ENCODE results near the gene VPS41. TPM values are rescaled to one million over a fixed set of nuclear protein-coding genes. Genes with fewer than 3 reads are reported as not detected.

Gene VPS41
- total RNA-seq, 1 experiment from 2014 or later: 98.1 TPM

GRCh38 chr7:38753347-38753746 is 155.6 kb downstream of the VPS41 start:
- Histone ChIP-seq H3K4me3 (ENCODE audit: low read length) (no peak overlapping the region), H3K27me3 (ENCODE audit: low read length) (no peaks in the 10 kb centered on the region), H3K79me2 (ENCODE audit: low read length) (no peaks in the 10 kb centered on the region), H4K20me1 (ENCODE audit: insufficient read depth, low read depth, low read length) (no peaks in the 10 kb centered on the region), H2AFZ (ENCODE audit: low read length) (no peak overlapping the region), H3K36me3 (ENCODE audit: insufficient read depth, low read length) (no peaks in the 10 kb centered on the region), H3K27ac (ENCODE audit: low read length) (no peak overlapping the region), H3K9me2 (replicated peaks; ENCODE audit: insufficient read depth, low read length) (no peaks in the 10 kb centered on the region), H3K4me1 (ENCODE audit: low read length) (no peaks in the 10 kb centered on the region), H3K9me3 (ENCODE audit: low read length) (no peaks in the 10 kb centered on the region), H3K9ac (ENCODE audit: low read length) (no peak overlapping the region), H3K4me2 (ENCODE audit: low read depth, low read length, poor library complexity, severe bottlenecking) (no peak overlapping the region)
- DNase-seq: no peak

GRCh38 chr7:38751416-38751815 is 157.6 kb downstream of the VPS41 start:
- Histone ChIP-seq H3K9ac (ENCODE audit: low read length) (no peak overlapping the region), H3K9me3 (ENCODE audit: low read length) (no peaks in the 10 kb centered on the region), H3K36me3 (ENCODE audit: insufficient read depth, low read length) (no peaks in the 10 kb centered on the region), H3K79me2 (ENCODE audit: low read length) (no peaks in the 10 kb centered on the region), H2AFZ (ENCODE audit: low read length) (no peak overlapping the region), H3K27ac (ENCODE audit: low read length) (no peak overlapping the region), H3K4me3 (ENCODE audit: low read length) (no peak overlapping the region), H3K9me2 (replicated peaks; ENCODE audit: insufficient read depth, low read length) (no peaks in the 10 kb centered on the region), H3K4me2 (ENCODE audit: low read depth, low read length, poor library complexity, severe bottlenecking) (no peak overlapping the region), H3K27me3 (ENCODE audit: low read length) (no peaks in the 10 kb centered on the region), H3K4me1 (ENCODE audit: low read length) (no peaks in the 10 kb centered on the region), H4K20me1 (ENCODE audit: insufficient read depth, low read depth, low read length) (no peaks in the 10 kb centered on the region)
- DNase-seq: no peak

- Histone ChIP-seq H2AFZ (ENCODE audit: low read length) (no peak overlapping the region), H3K79me2 (ENCODE audit: low read length) (no peaks in the 10 kb centered on the region), H3K4me1 (ENCODE audit: low read length) (no peaks in the 10 kb centered on the region), H3K9me3 (ENCODE audit: low read length) (no peaks in the 10 kb centered on the region), H3K4me2 (ENCODE audit: low read depth, low read length, poor library complexity, severe bottlenecking) (no peak overlapping the region), H3K36me3 (ENCODE audit: insufficient read depth, low read length) (0 out of 2 replicates have a peak, but pooled peaks cover 8% of the 10 kb centered on the region), H4K20me1 (ENCODE audit: insufficient read depth, low read depth, low read length) (no peaks in the 10 kb centered on the region), H3K4me3 (ENCODE audit: low read length) (no peak overlapping the region), H3K27me3 (ENCODE audit: low read length) (no peaks in the 10 kb centered on the region), H3K9ac (ENCODE audit: low read length) (no peak overlapping the region), H3K27ac (ENCODE audit: low read length) (no peak overlapping the region), H3K9me2 (replicated peaks; ENCODE audit: insufficient read depth, low read length) (no peaks in the 10 kb centered on the region)
- no peak for DNase-seq
Measured at GRCh38 chr7:38748056-38748610, 160.9 kb downstream of the VPS41 start.

- no peak overlapping the region for H2AFZ ChIP-seq (ENCODE audit: low read length)
- H4K20me1 ChIP-seq (ENCODE audit: insufficient read depth, low read depth, low read length): no peaks in the 10 kb centered on the region
- DNase-seq: no peak
- no peaks in the 10 kb centered on the region for H3K79me2 ChIP-seq (ENCODE audit: low read length)
- no peaks in the 10 kb centered on the region for H3K27me3 ChIP-seq (ENCODE audit: low read length)
- H3K9ac ChIP-seq (ENCODE audit: low read length): no peak overlapping the region
- no peaks in the 10 kb centered on the region for H3K4me1 ChIP-seq (ENCODE audit: low read length)
- no peaks in the 10 kb centered on the region for H3K9me3 ChIP-seq (ENCODE audit: low read length)
- no peak overlapping the region for H3K4me2 ChIP-seq (ENCODE audit: low read depth, low read length, poor library complexity, severe bottlenecking)
- no peaks in the 10 kb centered on the region for H3K9me2 ChIP-seq (replicated peaks; ENCODE audit: insufficient read depth, low read length)
- peaks cover 15% of the 10 kb centered on the region; the same call in 1 of the 2 replicates for H3K36me3 ChIP-seq (ENCODE audit: insufficient read depth, low read length)
- no peak overlapping the region for H3K4me3 ChIP-seq (ENCODE audit: low read length)
- H3K27ac ChIP-seq (ENCODE audit: low read length): no peak overlapping the region
Measured at GRCh38 chr7:38746438-38746837, 162.6 kb downstream of the VPS41 start.

- Histone ChIP-seq H3K4me3 (ENCODE audit: low read length) (no peak overlapping the region), H3K27ac (ENCODE audit: low read length) (no peak overlapping the region), H3K4me2 (ENCODE audit: low read depth, low read length, poor library complexity, severe bottlenecking) (no peak overlapping the region), H2AFZ (ENCODE audit: low read length) (no peak overlapping the region), H3K9me3 (ENCODE audit: low read length) (no peaks in the 10 kb centered on the region), H3K36me3 (ENCODE audit: insufficient read depth, low read length) (peaks cover 16% of the 10 kb centered on the region; the same call in 1 of the 2 replicates), H3K79me2 (ENCODE audit: low read length) (no peaks in the 10 kb centered on the region), H3K27me3 (ENCODE audit: low read length) (no peaks in the 10 kb centered on the region), H3K9me2 (replicated peaks; ENCODE audit: insufficient read depth, low read length) (no peaks in the 10 kb centered on the region), H3K9ac (ENCODE audit: low read length) (no peak overlapping the region), H3K4me1 (ENCODE audit: low read length) (no peaks in the 10 kb centered on the region), H4K20me1 (ENCODE audit: insufficient read depth, low read depth, low read length) (no peaks in the 10 kb centered on the region)
- DNase-seq: no peak
Measured at GRCh38 chr7:38744746-38745145, 164.2 kb downstream of the VPS41 start.

GRCh38 chr7:38743899-38744298 is 165.1 kb downstream of the VPS41 start:
- H3K9me3 ChIP-seq (ENCODE audit: low read length): no peaks in the 10 kb centered on the region

GRCh38 chr7:38740041-38740440 is 168.9 kb downstream of the VPS41 start:
- H3K36me3 ChIP-seq (ENCODE audit: insufficient read depth, low read length): peaks cover 16% of the 10 kb centered on the region; the same call in 1 of the 2 replicates

More at GRCh38 chr7:38743899-38744298, 165.1 kb downstream of the VPS41 start:
- H3K4me1 ChIP-seq (ENCODE audit: low read length): no peaks in the 10 kb centered on the region
- DNase-seq: no peak
- H3K27ac ChIP-seq (ENCODE audit: low read length): no peak overlapping the region
- H3K4me2 ChIP-seq (ENCODE audit: low read depth, low read length, poor library complexity, severe bottlenecking): no peak overlapping the region
- no peak overlapping the region for H3K9ac ChIP-seq (ENCODE audit: low read length)
- H3K79me2 ChIP-seq (ENCODE audit: low read length): no peaks in the 10 kb centered on the region
- H2AFZ ChIP-seq (ENCODE audit: low read length): no peak overlapping the region
- no peaks in the 10 kb centered on the region for H4K20me1 ChIP-seq (ENCODE audit: insufficient read depth, low read depth, low read length)
- H3K9me2 ChIP-seq (replicated peaks; ENCODE audit: insufficient read depth, low read length): no peaks in the 10 kb centered on the region
- H3K36me3 ChIP-seq (ENCODE audit: insufficient read depth, low read length): peaks cover 16% of the 10 kb centered on the region; the same call in 1 of the 2 replicates
- no peaks in the 10 kb centered on the region for H3K27me3 ChIP-seq (ENCODE audit: low read length)
- no peak overlapping the region for H3K4me3 ChIP-seq (ENCODE audit: low read length)

GRCh38 chr7:38736138-38736537 is 172.9 kb downstream of the VPS41 start:
- no peak for DNase-seq
- Histone ChIP-seq H3K4me1 (ENCODE audit: low read length) (no peaks in the 10 kb centered on the region), H3K4me3 (ENCODE audit: low read length) (no peak overlapping the region), H3K36me3 (ENCODE audit: insufficient read depth, low read length) (no peaks in the 10 kb centered on the region), H3K27ac (ENCODE audit: low read length) (no peak overlapping the region), H3K4me2 (ENCODE audit: low read depth, low read length, poor library complexity, severe bottlenecking) (no peak overlapping the region), H2AFZ (ENCODE audit: low read length) (no peak overlapping the region), H3K27me3 (ENCODE audit: low read length) (no peaks in the 10 kb centered on the region), H4K20me1 (ENCODE audit: insufficient read depth, low read depth, low read length) (no peaks in the 10 kb centered on the region), H3K9me2 (replicated peaks; ENCODE audit: insufficient read depth, low read length) (no peaks in the 10 kb centered on the region), H3K9ac (ENCODE audit: low read length) (no peak overlapping the region), H3K79me2 (ENCODE audit: low read length) (no peaks in the 10 kb centered on the region), H3K9me3 (ENCODE audit: low read length) (no peaks in the 10 kb centered on the region)

More at GRCh38 chr7:38740041-38740440, 168.9 kb downstream of the VPS41 start:
- no peak overlapping the region for H3K4me3 ChIP-seq (ENCODE audit: low read length)
- H3K4me1 ChIP-seq (ENCODE audit: low read length): no peaks in the 10 kb centered on the region
- H3K9me2 ChIP-seq (replicated peaks; ENCODE audit: insufficient read depth, low read length): no peaks in the 10 kb centered on the region
- no peak for DNase-seq
- H3K4me2 ChIP-seq (ENCODE audit: low read depth, low read length, poor library complexity, severe bottlenecking): no peak overlapping the region
- no peaks in the 10 kb centered on the region for H3K27me3 ChIP-seq (ENCODE audit: low read length)
- H3K79me2 ChIP-seq (ENCODE audit: low read length): no peaks in the 10 kb centered on the region
- no peaks in the 10 kb centered on the region for H4K20me1 ChIP-seq (ENCODE audit: insufficient read depth, low read depth, low read length)
- no peak overlapping the region for H2AFZ ChIP-seq (ENCODE audit: low read length)
- H3K27ac ChIP-seq (ENCODE audit: low read length): no peak overlapping the region
- no peak overlapping the region for H3K9ac ChIP-seq (ENCODE audit: low read length)
- no peaks in the 10 kb centered on the region for H3K9me3 ChIP-seq (ENCODE audit: low read length)
